GM18517 (cell line): ENCODE results near the gene OR2AP1.
"Not testable (repeated sequence)": the region's sequence is repeated elsewhere in the genome, so short reads cannot be mapped to it uniquely, and the experiment has no call there.

Experiments
- ATAC-seq: cut with Tn5 transposase; IDR thresholded peaks from one replicate; pipeline ENCODE4 v1.9.1; 2021; ENCODE audit warnings: mild to moderate bottlenecking, moderate library complexity; ENCODE audit not compliant: unreplicated experiment

The OR2AP1 gene

GRCh38 chr12:55572168-55572567 is at the start of gene OR2AP1:
TSS of gene OR2AP1 (plus strand) at chr12:55572468. CDS start at chr12:55574415, 1,947 bp downstream.
- ATAC-seq, result no peak

DNA sequence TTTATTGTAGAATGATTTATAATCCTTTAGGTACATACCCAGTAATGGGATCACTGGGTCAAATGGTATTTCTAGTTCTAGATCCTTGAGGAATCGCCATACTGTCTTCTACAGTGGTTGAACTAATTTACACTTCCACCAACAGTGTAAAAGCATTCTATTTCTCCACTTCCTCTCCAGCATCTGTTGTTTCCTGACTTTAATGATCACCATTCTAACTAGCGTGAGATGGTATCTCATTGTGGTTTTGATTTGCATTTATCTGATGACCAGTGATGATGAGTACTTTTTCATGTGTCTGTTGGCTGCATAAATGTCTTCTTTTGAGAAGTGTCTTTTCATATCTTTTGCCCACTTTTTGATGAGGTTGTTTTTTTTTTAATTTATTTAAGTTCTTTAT is 24.0 kb upstream of the OR2AP1 start:
- ATAC-seq, result not testable (repeated sequence)

DNA sequence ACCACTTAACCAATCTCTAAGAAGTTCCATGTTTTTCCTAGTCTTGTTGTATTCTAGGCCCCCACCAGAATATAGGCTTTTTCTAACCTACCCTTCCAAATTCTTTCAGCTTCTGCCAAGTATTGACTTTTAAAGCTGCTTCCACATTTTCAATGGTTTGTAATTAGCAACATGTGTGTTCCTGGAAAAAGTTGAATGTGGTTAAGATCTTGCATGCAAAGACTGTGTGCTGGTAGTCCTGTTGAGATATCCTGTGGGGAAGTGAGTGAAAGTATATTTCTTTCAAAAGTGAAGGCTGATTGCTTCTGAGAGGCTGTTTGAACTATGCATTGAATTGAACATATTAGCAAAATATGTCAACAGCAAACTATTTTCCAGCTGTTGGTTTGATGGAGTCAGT is 23.5 kb upstream of the OR2AP1 start:
- ATAC-seq, result no peak

GRCh38 chr12:55549302-55549701 is 23.0 kb upstream of the OR2AP1 start, which contains the start of gene OR6C4:
TSS of gene OR6C4 (plus strand) at chr12:55549602. CDS start at chr12:55551227, 1,625 bp downstream.
- ATAC-seq, result no peak

- no peak for ATAC-seq
These were observed 18.0 kb upstream of the OR2AP1 start for GRCh38 chr12:55554296-55554695.

- not testable (repeated sequence) for ATAC-seq
These were observed 2.2 kb upstream of the OR2AP1 start for GRCh38 chr12:55570060-55570459.

DNA sequence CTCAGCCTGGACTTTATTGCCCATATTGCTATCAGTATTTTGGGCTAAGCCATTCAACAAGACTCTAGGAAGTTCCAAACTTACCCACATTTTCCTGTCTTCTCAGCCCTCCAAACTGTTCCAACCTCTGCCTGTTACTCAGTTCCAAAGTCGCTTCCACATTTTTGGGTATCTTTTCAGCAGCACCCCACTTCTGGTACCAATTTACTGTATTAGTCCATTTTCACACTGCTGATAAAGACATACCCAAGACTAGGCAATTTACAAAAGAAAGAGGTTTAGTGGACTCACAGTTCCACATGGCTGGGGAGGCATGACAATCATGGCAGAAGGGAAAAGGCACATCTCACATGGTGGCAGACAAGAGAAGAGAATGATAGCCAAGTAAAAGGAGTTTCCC is 1.6 kb upstream of the OR2AP1 start:
- ATAC-seq, result not testable (repeated sequence)

GRCh38 chr12:55582066-55582465 is 9.8 kb downstream of the OR2AP1 start:
- no peak for ATAC-seq

GRCh38 chr12:55585817-55586216 is 13.5 kb downstream of the OR2AP1 start:
- no peak for ATAC-seq

DNA sequence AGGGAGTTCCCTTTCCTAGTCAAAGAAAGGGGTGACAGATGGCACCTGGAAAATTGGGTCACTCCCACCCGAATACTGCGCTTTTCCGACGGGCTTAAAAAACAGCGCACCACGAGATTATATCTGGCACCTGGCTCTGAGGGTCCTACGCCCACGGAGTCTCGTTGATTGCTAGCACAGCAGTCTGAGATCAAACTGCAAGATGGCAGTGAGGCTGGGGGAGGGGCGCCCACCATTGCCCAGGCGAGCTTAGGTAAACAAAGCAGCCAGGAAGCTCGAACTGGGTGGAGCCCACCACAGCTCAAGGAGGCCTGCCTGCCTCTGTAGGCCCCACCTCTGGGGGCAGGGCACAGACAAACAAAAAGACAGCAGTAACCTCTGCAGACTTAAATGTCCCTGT is 17.9 kb downstream of the OR2AP1 start:
- ATAC-seq, result not testable (repeated sequence)

DNA sequence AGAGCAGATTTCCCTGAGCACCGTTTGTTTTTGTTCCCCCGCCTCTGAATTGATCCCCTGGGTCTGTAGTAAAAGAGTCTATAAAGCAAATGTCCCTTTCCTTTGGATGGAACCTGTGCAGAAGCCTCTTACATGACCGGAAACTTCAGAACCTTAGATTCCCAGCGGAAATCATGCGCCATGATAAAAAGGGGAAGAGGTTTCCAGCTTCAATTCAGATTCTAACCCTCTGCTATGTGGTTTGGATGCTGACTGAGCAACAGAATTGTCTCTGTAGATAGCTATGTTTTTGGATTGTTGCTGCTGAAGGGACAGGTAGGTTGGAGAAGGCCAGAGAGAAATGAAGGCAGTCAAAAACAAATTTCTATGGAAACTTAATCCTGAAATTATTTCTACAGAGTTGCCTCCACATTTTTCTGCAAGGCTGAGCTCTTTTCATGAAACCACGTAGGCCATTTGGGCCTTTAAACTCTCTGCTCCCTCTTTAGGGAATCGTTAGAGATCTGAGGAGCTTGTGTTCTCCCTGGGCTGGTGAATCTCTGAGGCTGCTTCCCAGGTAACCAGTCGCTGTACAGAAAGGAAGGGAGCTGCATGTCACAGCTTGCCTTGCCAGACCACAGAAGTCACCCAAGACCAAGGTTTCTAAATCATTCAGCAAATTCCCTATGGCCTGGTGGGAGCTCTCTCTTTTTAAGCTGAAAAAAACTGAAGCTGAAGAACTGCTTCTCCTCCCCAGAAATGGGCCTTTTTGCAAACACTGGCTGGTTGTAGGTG is 35.7 kb downstream of the OR2AP1 start:
- no peak for ATAC-seq

DNA sequence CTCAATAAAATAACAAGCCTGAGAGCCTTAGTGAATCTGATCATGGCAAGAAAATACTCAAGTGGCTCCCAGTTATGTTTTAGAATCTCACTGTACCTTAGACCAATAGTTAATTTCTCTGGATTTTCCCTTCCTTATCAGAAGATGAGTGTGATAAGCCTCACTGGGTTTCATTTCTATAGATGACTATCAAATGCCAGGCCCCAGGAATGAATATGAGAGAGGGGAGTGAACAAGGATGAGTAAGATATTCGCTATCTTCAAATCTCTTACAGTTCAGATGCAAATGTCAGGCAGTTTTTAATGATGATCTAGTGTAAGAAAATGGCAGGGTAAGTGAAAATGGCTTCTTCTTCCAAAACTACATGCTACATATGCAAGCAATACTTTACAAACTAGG is 38.3 kb downstream of the OR2AP1 start:
- ATAC-seq, result no peak

DNA sequence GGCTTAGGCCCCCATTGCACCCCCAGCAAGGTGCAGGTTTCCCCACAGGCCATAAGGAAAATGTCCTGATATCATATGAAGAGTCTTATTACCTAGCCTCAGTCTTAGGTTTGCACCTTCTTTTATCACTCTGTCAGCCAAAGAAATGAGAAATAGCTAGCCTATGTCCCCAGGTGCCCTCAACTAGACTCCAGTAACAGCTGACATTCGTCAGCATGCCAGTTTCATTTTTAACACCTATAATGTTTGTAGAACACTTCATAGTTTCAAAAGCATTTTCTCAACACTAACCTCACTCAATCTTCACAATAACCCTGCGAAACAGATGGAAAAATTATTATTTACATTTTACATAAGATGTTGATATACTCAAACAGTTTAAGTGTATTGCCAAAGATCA is 40.4 kb downstream of the OR2AP1 start:
- no peak for ATAC-seq

DNA sequence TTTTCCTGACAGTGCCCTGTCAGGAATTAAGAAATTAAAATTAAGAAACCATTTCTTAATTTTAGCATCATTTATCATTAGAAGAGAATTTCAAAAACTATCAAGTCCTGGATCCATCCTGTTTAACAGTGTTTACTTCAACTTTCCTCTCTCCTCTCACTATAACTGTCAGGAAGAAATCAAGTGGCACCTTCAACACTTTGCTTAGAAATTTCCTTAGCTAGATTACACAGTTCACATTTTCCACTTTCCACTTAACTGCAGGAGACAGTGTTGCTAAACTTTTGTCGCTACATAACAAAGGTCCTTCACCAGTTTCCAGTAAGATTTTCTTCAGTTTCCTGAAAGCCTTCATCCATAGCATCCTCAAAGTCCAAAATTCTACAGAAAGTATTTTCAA is 42.5 kb downstream of the OR2AP1 start:
- ATAC-seq, result no peak

DNA sequence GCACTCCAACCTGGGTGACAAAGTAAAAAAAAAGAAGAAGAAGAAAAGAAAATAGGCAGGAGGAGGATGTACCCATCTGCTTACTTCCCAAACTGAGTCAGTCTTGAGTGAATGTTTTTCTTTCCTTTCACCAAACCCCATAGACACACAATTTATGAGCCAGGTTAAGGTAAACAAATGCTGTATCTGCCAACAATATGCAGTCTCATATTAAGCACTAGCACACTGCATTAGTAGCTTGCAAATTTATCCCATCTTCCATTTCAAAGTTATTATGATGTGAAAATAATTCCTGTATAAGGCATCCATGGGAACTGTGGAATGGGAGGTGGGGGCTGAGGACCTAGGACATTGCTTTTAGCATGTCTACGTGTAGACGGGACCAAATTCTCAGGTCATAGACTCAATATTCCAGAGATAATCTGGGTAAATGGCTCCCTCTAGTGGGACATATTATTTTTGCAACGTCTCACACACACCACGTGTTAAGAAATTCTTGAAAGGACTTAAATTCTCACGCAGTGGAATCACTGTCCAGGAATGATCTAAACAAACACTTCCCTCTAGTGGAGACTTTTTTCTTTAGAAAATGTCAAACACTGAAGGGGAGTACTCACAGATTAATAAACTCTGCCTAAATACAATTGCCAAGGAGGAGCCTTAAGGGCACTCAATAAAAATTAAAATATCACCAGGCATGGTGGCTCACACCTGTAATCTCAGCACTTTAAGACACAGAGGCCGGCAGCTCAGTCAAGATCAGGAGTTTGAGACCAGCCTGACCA is 47.3 kb downstream of the OR2AP1 start:
- ATAC-seq, result peak; percentile 88

- ATAC-seq, result peak; percentile 41
These were observed 51.8 kb downstream of the OR2AP1 start for GRCh38 chr12:55624056-55624455.
